HepG2 (cell line): ENCODE results near the gene WIF1. TPM values are rescaled to one million over a fixed set of nuclear protein-coding genes. Genes with fewer than 3 reads are reported as not detected.
A peak's percentile ranks its signal among the peaks of the same experiment; 100 is the strongest.

Experiments used
- FOSL2 ChIP-seq: sonication (generic); formaldehyde crosslinking; IDR thresholded peaks from 2 replicates; pipeline ENCODE4 v1.4.0; 2020; ENCODE audit warnings: missing genetic modification reagents
- HCFC1 ChIP-seq: fragments of 150-350 bp; IDR thresholded peaks from 2 replicates; pipeline ENCODE4 v1.6.1; 2014; ENCODE audit warnings: low read depth, low read length
- NFYC ChIP-seq: IDR thresholded peaks from 2 replicates; pipeline ENCODE4 v1.6.1; 2016; ENCODE audit warnings: missing genetic modification reagents, missing compliant biosample characterization
- PHB2 ChIP-seq: fragments of 450-650 bp; IDR thresholded peaks from 2 replicates; pipeline ENCODE4 v1.6.1; 2018; ENCODE audit not compliant: partially characterized antibody
- ZBTB7A ChIP-seq: sonication (generic); formaldehyde crosslinking; IDR thresholded peaks from 2 replicates; pipeline ENCODE4 v1.8.0; 2022; ENCODE audit warnings: mild to moderate bottlenecking, missing genetic modification reagents
- ZNF136 ChIP-seq: sonication (generic); formaldehyde crosslinking; IDR thresholded peaks from 2 replicates; pipeline ENCODE4 v1.8.1; 2022; ENCODE audit warnings: low read depth, mild to moderate bottlenecking, moderate library complexity, missing genetic modification reagents
- ZNF264 ChIP-seq: sonication (generic); formaldehyde crosslinking; IDR thresholded peaks from 2 replicates; pipeline ENCODE4 v1.4.0; 2020; ENCODE audit warnings: missing genetic modification reagents
- ZNF317 ChIP-seq: sonication (generic); formaldehyde crosslinking; IDR thresholded peaks from 2 replicates; pipeline ENCODE4 v1.5.0; 2020; ENCODE audit warnings: mild to moderate bottlenecking, missing genetic modification reagents
- ZNF766 ChIP-seq: sonication (generic); formaldehyde crosslinking; IDR thresholded peaks from 2 replicates; pipeline ENCODE4 v1.5.0; 2020; ENCODE audit warnings: missing genetic modification reagents, borderline replicate concordance
- polyA plus RNA-seq, 8 experiments: library from polyadenylated mRNA; depleted of rRNA in 3 of 8; stranded (reverse) in 7 of 8; unstranded in 1 of 8; fragments of >200 nt; fragmentation: Illumina TruSeq in 4 of 8; extraction: Trizol in 4 of 8; gene quantifications; 2 replicates each; pipeline versions ENCODE4 v1.2.1 to v1.2.3, GENCODE V29; 2011 to 2016; ENCODE audit warnings: low read depth in 4 of 8, missing spikeins in 1 of 8, mixed read lengths in 1 of 8; ENCODE audit not compliant: insufficient read depth in 1 of 8
- total RNA-seq, 5 experiments: library from RNA; depleted of rRNA; stranded (reverse); fragments of >200 nt; fragmentation: Illumina TruSeq; extraction: Trizol; gene quantifications; 2 replicates each; pipeline ENCODE4 v1.2.3, GENCODE V29; 2016; ENCODE audit warnings: low read depth in 1 of 5
- TF ChIP-seq, protein P1 (sequence below): IDR thresholded peaks from 2 replicates; pipeline ENCODE4 v1.6.1; 2016; ENCODE audit warnings: control low read depth
- TF ChIP-seq, protein P2 (sequence below): sonication (generic); formaldehyde crosslinking; IDR thresholded peaks from 2 replicates; pipeline ENCODE4 v1.5.0; 2020; ENCODE audit warnings: missing genetic modification reagents, mild to moderate bottlenecking, borderline replicate concordance
- TF ChIP-seq, protein P3 (sequence below): sonication (generic); formaldehyde crosslinking; IDR thresholded peaks from 2 replicates; pipeline ENCODE4 v1.4.0; 2020; ENCODE audit warnings: missing genetic modification reagents
- TF ChIP-seq, protein P4 (sequence below): sonication (generic); formaldehyde crosslinking; conservative IDR thresholded peaks from 2 replicates; pipeline ENCODE4 v1.8.0; 2022; ENCODE audit warnings: low read depth, missing genetic modification reagents
- TF ChIP-seq, protein P5 (sequence below): sonication (generic); formaldehyde crosslinking; IDR thresholded peaks from 2 replicates; pipeline ENCODE4 v1.8.1; 2022; ENCODE audit warnings: mild to moderate bottlenecking, missing genetic modification reagents
- TF ChIP-seq, protein P6 (sequence below), 2 experiments: sonication (generic) in 1 of 2; formaldehyde crosslinking in 1 of 2; IDR thresholded peaks; 2 replicates each; pipeline versions ENCODE4 v1.4.0 to v1.6.1; 2018 to 2020; ENCODE audit warnings: missing genetic modification reagents in 2 of 2, borderline replicate concordance in 1 of 2, low read depth in 1 of 2, mild to moderate bottlenecking in 1 of 2, missing biosample characterization in 1 of 2

WIF1 gene
- total and polyA plus RNA-seq, 2 of the 13 experiments (the other 11 are each of a cell fraction or from before 2014, with no cell fraction given): not detected

DNA sequence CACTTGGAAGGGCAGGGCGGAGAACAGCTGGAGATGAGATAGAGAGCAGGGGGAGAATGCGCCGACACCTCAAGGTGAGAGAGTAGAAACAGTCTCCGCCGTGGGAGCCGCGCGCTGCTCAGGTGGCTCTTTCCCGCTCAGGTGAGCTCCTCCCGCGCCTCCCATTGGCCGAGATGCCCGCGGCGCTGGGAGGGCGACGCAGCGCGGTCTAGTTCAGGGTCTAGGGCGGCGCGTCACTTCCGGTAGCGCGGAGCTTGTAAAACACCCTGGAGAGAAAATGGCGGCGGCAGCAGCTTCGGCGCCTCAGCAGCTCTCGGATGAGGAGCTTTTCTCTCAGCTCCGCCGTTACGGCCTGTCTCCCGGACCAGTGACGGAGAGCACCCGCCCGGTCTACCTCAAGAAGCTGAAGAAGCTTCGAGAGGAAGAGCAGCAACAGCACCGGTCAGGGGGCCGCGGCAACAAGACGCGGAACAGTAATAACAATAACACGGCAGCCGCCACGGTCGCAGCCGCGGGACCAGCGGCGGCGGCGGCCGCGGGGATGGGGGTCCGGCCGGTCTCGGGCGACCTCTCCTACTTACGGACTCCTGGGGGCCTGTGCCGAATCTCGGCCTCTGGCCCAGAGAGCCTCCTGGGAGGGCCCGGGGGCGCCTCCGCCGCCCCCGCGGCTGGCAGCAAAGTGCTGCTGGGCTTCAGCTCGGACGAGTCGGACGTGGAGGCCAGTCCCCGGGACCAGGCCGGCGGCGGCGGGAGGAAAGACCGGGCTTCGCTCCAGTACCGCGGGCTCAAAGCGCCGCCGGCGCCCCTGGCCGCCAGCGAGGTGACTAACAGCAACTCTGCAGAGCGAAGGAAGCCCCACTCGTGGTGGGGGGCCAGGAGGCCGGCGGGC, 48.5 kb upstream of the WIF1 start, which contains the start of gene LEMD3 (continued):
- TF ChIP-seq ZNF317 (peak; percentile 92), PHB2 (no peak), HCFC1 (0 out of 2 replicates have a peak, but pooled peaks have one; percentile 17), ZNF264 (peak; percentile 97), ZNF766 (CRISPR knock-in tag) (peak; percentile 100; the same call in 1 of the 2 replicates), FOSL2 (CRISPR knock-in tag) (peak; percentile 65), ZNF136 (CRISPR knock-in tag) (peak; percentile 99), NFYC (CRISPR knock-in tag) (peak; percentile 92), ZBTB7A (CRISPR knock-in tag) (peak; percentile 98)
- TF ChIP-seq, protein P1, sequence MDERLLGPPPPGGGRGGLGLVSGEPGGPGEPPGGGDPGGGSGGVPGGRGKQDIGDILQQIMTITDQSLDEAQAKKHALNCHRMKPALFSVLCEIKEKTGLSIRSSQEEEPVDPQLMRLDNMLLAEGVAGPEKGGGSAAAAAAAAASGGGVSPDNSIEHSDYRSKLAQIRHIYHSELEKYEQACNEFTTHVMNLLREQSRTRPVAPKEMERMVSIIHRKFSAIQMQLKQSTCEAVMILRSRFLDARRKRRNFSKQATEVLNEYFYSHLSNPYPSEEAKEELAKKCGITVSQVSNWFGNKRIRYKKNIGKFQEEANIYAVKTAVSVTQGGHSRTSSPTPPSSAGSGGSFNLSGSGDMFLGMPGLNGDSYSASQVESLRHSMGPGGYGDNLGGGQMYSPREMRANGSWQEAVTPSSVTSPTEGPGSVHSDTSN (CRISPR knock-in tag): no peak
- TF ChIP-seq, protein P2, sequence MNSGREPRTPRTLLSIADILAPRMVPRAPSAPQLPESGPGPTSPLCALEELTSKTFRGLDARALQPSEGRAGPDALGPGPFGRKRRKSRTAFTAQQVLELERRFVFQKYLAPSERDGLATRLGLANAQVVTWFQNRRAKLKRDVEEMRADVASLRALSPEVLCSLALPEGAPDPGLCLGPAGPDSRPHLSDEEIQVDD (CRISPR knock-in tag): peak; percentile 100
- TF ChIP-seq, protein P3, sequence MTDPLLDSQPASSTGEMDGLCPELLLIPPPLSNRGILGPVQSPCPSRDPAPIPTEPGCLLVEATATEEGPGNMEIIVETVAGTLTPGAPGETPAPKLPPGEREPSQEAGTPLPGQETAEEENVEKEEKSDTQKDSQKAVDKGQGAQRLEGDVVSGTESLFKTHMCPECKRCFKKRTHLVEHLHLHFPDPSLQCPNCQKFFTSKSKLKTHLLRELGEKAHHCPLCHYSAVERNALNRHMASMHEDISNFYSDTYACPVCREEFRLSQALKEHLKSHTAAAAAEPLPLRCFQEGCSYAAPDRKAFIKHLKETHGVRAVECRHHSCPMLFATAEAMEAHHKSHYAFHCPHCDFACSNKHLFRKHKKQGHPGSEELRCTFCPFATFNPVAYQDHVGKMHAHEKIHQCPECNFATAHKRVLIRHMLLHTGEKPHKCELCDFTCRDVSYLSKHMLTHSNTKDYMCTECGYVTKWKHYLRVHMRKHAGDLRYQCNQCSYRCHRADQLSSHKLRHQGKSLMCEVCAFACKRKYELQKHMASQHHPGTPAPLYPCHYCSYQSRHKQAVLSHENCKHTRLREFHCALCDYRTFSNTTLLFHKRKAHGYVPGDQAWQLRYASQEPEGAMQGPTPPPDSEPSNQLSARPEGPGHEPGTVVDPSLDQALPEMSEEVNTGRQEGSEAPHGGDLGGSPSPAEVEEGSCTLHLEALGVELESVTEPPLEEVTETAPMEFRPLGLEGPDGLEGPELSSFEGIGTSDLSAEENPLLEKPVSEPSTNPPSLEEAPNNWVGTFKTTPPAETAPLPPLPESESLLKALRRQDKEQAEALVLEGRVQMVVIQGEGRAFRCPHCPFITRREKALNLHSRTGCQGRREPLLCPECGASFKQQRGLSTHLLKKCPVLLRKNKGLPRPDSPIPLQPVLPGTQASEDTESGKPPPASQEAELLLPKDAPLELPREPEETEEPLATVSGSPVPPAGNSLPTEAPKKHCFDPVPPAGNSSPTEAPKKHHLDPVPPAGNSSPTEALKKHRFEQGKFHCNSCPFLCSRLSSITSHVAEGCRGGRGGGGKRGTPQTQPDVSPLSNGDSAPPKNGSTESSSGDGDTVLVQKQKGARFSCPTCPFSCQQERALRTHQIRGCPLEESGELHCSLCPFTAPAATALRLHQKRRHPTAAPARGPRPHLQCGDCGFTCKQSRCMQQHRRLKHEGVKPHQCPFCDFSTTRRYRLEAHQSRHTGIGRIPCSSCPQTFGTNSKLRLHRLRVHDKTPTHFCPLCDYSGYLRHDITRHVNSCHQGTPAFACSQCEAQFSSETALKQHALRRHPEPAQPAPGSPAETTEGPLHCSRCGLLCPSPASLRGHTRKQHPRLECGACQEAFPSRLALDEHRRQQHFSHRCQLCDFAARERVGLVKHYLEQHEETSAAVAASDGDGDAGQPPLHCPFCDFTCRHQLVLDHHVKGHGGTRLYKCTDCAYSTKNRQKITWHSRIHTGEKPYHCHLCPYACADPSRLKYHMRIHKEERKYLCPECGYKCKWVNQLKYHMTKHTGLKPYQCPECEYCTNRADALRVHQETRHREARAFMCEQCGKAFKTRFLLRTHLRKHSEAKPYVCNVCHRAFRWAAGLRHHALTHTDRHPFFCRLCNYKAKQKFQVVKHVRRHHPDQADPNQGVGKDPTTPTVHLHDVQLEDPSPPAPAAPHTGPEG (CRISPR knock-in tag): peak; percentile 97
- TF ChIP-seq, protein P4, sequence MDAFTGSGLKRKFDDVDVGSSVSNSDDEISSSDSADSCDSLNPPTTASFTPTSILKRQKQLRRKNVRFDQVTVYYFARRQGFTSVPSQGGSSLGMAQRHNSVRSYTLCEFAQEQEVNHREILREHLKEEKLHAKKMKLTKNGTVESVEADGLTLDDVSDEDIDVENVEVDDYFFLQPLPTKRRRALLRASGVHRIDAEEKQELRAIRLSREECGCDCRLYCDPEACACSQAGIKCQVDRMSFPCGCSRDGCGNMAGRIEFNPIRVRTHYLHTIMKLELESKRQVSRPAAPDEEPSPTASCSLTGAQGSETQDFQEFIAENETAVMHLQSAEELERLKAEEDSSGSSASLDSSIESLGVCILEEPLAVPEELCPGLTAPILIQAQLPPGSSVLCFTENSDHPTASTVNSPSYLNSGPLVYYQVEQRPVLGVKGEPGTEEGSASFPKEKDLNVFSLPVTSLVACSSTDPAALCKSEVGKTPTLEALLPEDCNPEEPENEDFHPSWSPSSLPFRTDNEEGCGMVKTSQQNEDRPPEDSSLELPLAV (CRISPR knock-in tag): 0 out of 2 replicates have a peak, but pooled peaks have one; percentile 85
- TF ChIP-seq, protein P5, sequence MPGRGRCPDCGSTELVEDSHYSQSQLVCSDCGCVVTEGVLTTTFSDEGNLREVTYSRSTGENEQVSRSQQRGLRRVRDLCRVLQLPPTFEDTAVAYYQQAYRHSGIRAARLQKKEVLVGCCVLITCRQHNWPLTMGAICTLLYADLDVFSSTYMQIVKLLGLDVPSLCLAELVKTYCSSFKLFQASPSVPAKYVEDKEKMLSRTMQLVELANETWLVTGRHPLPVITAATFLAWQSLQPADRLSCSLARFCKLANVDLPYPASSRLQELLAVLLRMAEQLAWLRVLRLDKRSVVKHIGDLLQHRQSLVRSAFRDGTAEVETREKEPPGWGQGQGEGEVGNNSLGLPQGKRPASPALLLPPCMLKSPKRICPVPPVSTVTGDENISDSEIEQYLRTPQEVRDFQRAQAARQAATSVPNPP: peak; percentile 99
- TF ChIP-seq, protein P6, sequence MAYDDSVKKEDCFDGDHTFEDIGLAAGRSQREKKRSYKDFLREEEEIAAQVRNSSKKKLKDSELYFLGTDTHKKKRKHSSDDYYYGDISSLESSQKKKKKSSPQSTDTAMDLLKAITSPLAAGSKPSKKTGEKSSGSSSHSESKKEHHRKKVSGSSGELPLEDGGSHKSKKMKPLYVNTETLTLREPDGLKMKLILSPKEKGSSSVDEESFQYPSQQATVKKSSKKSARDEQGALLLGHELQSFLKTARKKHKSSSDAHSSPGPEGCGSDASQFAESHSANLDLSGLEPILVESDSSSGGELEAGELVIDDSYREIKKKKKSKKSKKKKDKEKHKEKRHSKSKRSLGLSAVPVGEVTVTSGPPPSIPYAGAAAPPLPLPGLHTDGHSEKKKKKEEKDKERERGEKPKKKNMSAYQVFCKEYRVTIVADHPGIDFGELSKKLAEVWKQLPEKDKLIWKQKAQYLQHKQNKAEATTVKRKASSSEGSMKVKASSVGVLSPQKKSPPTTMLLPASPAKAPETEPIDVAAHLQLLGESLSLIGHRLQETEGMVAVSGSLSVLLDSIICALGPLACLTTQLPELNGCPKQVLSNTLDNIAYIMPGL (CRISPR knock-in tag; IDR thresholded peaks at IDR 0.05; ENCODE audit: borderline replicate concordance in 1 of 2, low read depth in 1 of 2): peak; percentile 43 to 95
